Colonic mucosa (tissue), 4 donors: ENCODE data around the gene SERPINI1. TPM values are rescaled to one million over a fixed set of nuclear protein-coding genes. Genes with fewer than 3 reads are reported as not detected.

Source experiments
- DNase-seq: peaks from one replicate; pipeline ENCODE4 v3.0.0-alpha.2; 2020
- H3K27ac ChIP-seq: fragments of 200-600 bp; one replicate; pipeline ENCODE4 v1.8.0; 2021
- H3K27me3 ChIP-seq: fragments of 200-600 bp; one replicate; pipeline ENCODE4 v1.8.0; 2021
- H3K36me3 ChIP-seq: fragments of 200-600 bp; one replicate; pipeline ENCODE4 v1.8.0; 2021
- H3K4me1 ChIP-seq: fragments of 200-600 bp; one replicate; pipeline ENCODE4 v1.8.0; 2021; ENCODE audit warnings: mild to moderate bottlenecking
- H3K4me3 ChIP-seq: fragments of 200-600 bp; one replicate; pipeline ENCODE4 v1.8.0; 2021
- H3K9ac ChIP-seq, 2 donors: one replicate each; pipeline ENCODE4 v1.7.0; 2013; ENCODE audit warnings: control low read depth in 2 of 2, low read depth in 2 of 2, low read length in 2 of 2
- H3K9me3 ChIP-seq: fragments of 200-600 bp; one replicate; pipeline ENCODE4 v1.8.0; 2021
- CTCF ChIP-seq: fragments of 200-600 bp; IDR thresholded peaks from one replicate; pipeline ENCODE4 v1.8.0; 2022; ENCODE audit warnings: antibody characterized with exemption, mild to moderate bottlenecking
- intact Hi-C: fragments of 100-400 bp; cut with DNase I; formaldehyde crosslinking; loops from one replicate; pipeline ENCODE4 v1.14.1; 2022
- total RNA-seq, 2 donors: library from RNA; stranded (reverse); fragmentation: NEBNext Ultra II Directional in 1 of 2; extraction: Animal tissue kit (Norgen Biotek cat#: 25700) in 1 of 2; gene quantifications; one replicate each; pipeline ENCODE4 v1.2.1, GENCODE V29; 2021
- donor health status: healthy.
- donor health status: DM: no; HTN: no; CAD: no.
- donor health status: DM: no; HTN: no; CAD: no.

The SERPINI1 gene
- total RNA-seq, 2 donors from 2014 or later, result 1.1 to 1.3 TPM

- Histone ChIP-seq H3K27me3 (no peaks in the 10 kb centered on the region), H3K9ac (no peak overlapping the region), H3K9me3 (no peaks in the 10 kb centered on the region), H3K4me1 (no peaks in the 10 kb centered on the region), H3K4me3 (no peak overlapping the region), H3K27ac (no peak overlapping the region), H3K36me3 (no peaks in the 10 kb centered on the region)
- TF ChIP-seq CTCF, result no peak
- intact Hi-C loops, result no loop called here
- DNase-seq, result no peak
Measured at GRCh38 chr3:167728632-167729323, 6.7 kb upstream of the SERPINI1 start.

GRCh38 chr3:167729591-167729990, 5.9 kb upstream of the SERPINI1 start:
- no peak overlapping the region for H3K27ac ChIP-seq
- intact Hi-C loops, result no loop called here
- no peaks in the 10 kb centered on the region for H3K9me3 ChIP-seq
- H3K4me1 ChIP-seq, result no peaks in the 10 kb centered on the region
- no peak for TF ChIP-seq CTCF
- H3K36me3 ChIP-seq, result no peaks in the 10 kb centered on the region
- no peak overlapping the region for H3K9ac ChIP-seq
- no peaks in the 10 kb centered on the region for H3K27me3 ChIP-seq
- no peak overlapping the region for H3K4me3 ChIP-seq
- DNase-seq, result no peak

- intact Hi-C loops, result loop anchor here (10.0 kb wide), 1 partner anchor 313 kb away; no protein-coding TSS in a partner anchor
- Histone ChIP-seq H3K36me3 (no peaks in the 10 kb centered on the region), H3K27ac (no peak overlapping the region), H3K9ac (no peak overlapping the region), H3K4me1 (peaks cover 2% of the 10 kb centered on the region), H3K4me3 (no peak overlapping the region), H3K27me3 (no peaks in the 10 kb centered on the region), H3K9me3 (no peaks in the 10 kb centered on the region)
- no peak for DNase-seq
- no peak for TF ChIP-seq CTCF
Measured at GRCh38 chr3:167731393-167731792, 4.1 kb upstream of the SERPINI1 start.

- no peaks in the 10 kb centered on the region for H3K36me3 ChIP-seq
- no peak for DNase-seq
- H3K27ac ChIP-seq, result no peak overlapping the region
- H3K9me3 ChIP-seq, result no peaks in the 10 kb centered on the region
- intact Hi-C loops, result loop anchor here (10.0 kb wide), 1 partner anchor 312 kb away; no protein-coding TSS in a partner anchor
- H3K4me1 ChIP-seq, result peaks cover 4% of the 10 kb centered on the region
- no peak for TF ChIP-seq CTCF
- no peaks in the 10 kb centered on the region for H3K27me3 ChIP-seq
- no peak overlapping the region for H3K9ac ChIP-seq
- no peak overlapping the region for H3K4me3 ChIP-seq
Measured at GRCh38 chr3:167732313-167733065, 3.0 kb upstream of the SERPINI1 start.

- Histone ChIP-seq H3K9me3 (no peaks in the 10 kb centered on the region), H3K9ac (peak overlapping the region; percentile 85 to 88), H3K4me3 (peak overlapping the region; percentile 86), H3K36me3 (no peaks in the 10 kb centered on the region), H3K4me1 (peaks cover 4% of the 10 kb centered on the region), H3K27ac (peak overlapping the region; percentile 95), H3K27me3 (no peaks in the 10 kb centered on the region)
- DNase-seq, result no peak
- intact Hi-C loops, result loop anchor here (10.0 kb wide), 1 partner anchor 311 kb away; no protein-coding TSS in a partner anchor
- TF ChIP-seq CTCF, result no peak
Measured at GRCh38 chr3:167733961-167734497, 1.5 kb upstream of the SERPINI1 start.
